Measurements from ENCODE around the gene AHNAK2.
"Not testable (repeated sequence)": the region's sequence is repeated elsewhere in the genome, so short reads cannot be mapped to it uniquely, and the experiment has no call there.

Gene AHNAK2

DNA sequence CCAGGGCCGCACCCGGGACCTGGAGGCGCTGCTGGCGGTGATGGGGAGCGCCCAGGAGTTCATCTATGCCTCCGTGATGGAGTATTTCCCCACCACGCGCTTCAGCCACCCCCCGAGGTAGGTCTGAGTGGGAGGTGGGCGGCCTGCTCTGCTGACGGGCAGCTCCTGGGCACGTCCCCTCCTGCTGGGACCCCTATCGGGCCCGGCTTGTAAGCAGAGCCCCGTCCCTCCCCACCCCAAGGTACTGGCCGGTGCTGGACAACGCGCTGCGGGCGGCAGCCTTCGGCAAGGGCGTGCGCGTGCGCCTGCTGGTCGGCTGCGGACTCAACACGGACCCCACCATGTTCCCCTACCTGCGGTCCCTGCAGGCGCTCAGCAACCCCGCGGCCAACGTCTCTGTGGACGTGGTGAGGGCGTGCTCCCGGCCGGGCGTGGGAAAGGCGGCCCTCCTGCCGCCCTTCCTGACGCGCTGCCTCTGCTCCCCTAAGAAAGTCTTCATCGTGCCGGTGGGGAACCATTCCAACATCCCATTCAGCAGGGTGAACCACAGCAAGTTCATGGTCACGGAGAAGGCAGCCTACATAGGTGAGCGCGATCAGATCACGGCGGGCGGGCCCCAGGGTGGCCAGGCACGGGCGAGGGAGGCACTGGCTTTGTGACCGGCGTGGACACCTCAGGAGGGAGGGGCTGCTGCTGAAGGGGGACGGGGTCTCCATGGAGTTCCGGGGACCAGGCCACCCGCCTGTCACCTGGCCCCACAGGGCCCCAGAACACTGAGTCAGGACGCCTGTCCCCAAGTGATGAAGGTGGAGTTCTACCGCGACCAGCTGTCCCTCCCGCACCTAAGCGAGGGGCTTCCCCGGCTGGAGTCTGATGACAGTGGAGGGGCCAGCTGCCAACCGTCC is 46.2 kb downstream of the AHNAK2 start:
- H3K4me3 ChIP-seq (ENCODE audit: low read depth, low read length), result peak overlapping the region; percentile 51
- no peak for DNase-seq (ENCODE audit: low read depth)

- no peak overlapping the region for H3K4me3 ChIP-seq (ENCODE audit: low read depth, low read length)
- no peak for DNase-seq (ENCODE audit: low read depth)
Measured at GRCh38 chr14:104931304-104931770, 46.8 kb downstream of the AHNAK2 start.

DNA sequence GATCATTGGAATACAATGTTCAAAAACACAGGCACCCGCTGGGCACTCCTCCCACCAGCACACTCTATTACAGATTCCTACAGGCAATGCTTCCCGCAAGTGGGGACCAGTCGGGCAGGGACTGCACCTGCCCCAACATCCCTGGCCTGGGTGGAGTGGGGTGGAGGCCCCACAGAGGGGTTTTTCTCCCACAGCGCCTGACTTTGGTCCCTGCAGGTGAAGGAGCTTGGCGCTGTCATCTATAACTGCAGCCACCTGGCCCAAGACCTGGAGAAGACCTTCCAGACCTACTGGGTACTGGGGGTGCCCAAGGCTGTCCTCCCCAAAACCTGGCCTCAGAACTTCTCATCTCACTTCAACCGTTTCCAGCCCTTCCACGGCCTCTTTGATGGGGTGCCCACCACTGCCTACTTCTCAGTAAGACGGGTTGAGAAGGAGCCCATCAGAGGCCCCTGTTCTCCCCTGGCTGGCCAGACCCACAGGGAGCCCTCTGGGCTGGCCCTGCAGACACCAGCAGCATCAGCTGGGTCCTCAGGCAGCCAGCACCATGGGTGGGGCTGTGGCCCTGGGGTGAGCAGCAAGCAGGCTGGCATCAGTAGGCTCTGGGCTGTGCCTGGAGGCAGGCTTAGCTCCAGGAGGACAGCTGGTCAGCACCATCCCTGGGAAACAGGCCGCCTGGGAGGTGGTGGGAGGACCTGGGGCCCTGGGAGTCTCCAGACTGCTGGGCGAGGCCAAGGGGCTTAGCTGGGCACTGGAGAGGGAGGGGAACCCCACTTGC is 47.5 kb downstream of the AHNAK2 start:
- DNase-seq (ENCODE audit: low read depth), result no peak

GRCh38 chr14:104929268-104930230 is 48.6 kb downstream of the AHNAK2 start:
- no peak for DNase-seq (ENCODE audit: low read depth)
- no peak overlapping the region for H3K4me3 ChIP-seq (ENCODE audit: low read depth, low read length)

More for the DNA sequence above, 47.5 kb downstream of the AHNAK2 start:
- no peak overlapping the region for H3K4me3 ChIP-seq (ENCODE audit: low read depth, low read length)

DNA sequence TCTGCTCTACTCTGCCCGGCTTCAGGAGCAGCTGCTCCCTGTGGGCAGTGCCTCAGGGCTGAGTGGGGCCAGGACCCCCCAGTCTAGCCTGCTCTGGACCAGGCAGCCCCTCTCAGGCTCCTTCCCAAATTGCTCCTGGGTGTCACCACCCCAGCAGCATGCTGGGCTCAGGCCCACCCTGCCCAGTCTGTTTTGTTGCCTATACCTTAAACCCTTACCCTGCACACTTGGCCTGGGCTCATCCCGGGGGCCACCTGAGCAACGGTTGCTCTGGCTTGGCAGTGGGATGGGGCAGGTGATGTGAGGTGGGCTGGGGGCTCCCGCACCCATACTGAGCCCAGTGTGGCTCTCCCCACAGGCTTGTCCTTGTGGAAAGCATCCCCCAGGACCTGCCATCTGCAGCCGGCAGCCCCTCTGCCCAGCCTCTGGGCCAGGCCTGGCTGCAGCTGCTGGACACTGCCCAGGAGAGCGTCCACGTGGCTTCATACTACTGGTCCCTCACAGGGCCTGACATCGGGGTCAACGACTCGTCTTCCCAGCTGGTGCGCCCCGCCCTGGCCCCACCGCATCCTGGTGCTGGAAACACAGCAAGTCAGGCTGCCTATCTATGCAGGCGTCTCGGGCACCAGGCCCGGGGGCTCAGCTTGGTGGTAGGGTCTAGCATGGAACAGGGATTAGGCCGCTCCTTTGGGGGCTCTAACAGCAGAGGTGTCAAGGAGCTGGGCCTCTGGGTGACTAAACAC is 49.6 kb downstream of the AHNAK2 start:
- H3K4me3 ChIP-seq (ENCODE audit: low read depth, low read length), result no peak overlapping the region
- DNase-seq (ENCODE audit: low read depth), result no peak

GRCh38 chr14:104927901-104928300 is 50.3 kb downstream of the AHNAK2 start:
- no peak overlapping the region for H3K4me3 ChIP-seq (ENCODE audit: low read depth, low read length)
- no peak for DNase-seq (ENCODE audit: low read depth)

- DNase-seq (ENCODE audit: low read depth), result no peak
- no peak overlapping the region for H3K4me3 ChIP-seq (ENCODE audit: low read depth, low read length)
Measured at GRCh38 chr14:104927432-104927816, 50.8 kb downstream of the AHNAK2 start.

DNA sequence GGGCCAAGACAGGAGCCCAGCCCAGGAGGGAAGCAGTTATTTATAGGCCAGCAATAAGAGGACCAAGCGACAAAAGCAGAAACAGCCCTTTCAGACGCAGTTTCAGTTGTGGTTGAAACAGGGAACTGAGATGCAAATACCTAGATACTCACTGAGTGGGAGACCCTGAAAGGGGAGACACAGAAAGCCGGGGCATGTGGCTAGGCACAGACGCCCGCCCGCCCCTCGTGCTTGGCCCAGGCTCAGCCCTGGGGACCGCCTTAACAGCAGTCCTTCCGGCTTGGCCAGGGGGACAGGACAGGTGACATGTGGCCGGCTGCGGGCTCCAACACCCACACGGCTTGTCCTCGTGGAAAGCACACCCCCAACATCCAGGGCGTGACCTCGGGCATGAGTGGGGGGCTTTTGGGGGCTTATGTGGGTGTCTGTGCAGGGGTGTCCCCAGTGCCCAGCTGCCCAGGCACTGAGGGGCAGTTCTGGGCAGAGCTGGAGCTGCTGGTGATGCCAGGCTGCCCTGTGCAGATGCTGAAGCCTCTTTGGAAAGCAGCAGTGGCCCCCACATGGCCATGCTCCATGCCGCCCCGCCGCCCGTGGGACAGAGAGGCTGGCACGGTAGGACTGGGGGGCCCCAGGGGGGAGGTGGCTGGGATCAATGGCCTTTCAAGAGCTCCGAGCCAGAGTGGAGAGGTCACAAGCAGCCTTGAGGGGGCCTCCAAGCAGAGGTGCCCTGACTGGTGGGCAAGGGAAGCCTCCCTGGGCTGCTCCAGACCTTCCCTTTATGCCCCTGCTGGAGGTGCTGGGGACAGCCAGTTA is 51.3 kb downstream of the AHNAK2 start:
- H3K4me3 ChIP-seq (ENCODE audit: low read depth, low read length), result no peak overlapping the region
- DNase-seq (ENCODE audit: low read depth), result no peak

GRCh38 chr14:104925855-104926609 is 52.1 kb downstream of the AHNAK2 start:
- H3K4me3 ChIP-seq (ENCODE audit: low read depth, low read length), result no peak overlapping the region
- no peak for DNase-seq (ENCODE audit: low read depth)

DNA sequence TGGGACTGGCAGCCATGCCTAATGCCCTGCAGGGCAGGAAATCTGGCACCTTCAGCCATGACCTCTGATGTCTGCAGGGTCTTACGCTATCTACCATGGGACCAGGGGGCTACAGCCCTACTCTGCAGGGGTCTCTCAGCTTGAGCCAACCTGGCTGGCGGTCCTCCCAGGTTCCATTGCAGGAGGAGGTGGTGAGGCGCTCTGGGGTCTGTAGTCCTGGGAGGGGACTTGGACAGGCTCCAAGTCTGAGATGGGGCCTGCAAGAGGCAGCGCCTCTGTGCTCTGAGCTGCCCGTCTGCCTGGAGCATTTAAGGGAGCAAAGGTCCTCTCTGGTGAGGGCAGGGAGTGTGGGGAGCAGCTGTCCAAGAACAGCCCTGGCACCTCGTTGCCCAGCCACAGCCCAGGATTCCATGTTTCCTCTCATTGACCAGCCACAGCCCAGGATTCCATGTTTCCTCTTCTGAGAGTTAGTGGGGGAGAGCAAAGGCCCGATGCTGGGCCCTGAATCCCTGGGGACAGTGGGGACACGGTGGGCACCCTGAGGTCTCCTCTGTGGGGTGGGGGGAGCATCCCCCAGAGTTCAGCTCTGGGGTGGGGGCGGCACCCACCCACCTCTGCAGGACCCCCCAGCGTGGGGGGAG is 52.8 kb downstream of the AHNAK2 start:
- no peak overlapping the region for H3K4me3 ChIP-seq (ENCODE audit: low read depth, low read length)
- DNase-seq (ENCODE audit: low read depth), result no peak

DNA sequence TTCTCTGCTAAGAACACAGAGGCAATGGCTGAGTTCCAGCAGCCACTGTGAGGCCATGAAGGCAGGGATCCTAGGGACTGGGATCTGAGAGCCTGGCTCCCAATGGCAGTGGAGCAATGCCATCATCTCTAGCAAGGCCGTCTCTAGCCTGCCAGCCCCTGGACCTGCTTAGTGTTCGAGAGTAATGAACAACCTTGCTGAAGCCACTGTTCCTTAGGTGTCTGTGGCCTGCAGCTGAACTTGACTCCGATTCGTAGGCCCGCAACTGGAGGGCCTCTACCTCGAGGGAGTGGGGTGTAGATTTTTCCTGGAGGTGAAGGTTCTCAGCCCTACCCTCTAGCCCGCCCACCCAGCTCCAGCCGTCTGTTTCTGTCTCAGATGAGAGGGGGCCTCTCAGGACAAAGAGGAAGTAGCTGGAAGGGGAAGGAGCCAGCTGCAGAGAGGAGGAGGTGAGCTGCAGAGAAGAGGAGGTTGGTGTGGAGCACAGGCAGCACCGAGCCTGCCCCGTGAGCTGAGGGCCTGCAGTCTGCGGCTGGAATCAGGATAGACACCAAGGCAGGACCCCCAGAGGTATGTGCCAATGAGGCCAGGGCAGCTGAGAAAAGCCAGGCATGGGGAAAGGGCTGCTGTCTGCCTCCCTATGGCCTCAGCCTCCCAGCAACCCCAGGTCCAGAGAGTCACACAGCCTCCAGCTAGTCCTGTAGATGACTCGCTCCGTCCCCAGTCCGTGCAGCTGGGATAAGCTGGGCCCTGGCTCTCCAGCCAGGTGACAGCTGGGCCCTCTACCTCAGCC is 53.6 kb downstream of the AHNAK2 start, which contains the start of gene PLD4:
Gene PLD4, plus strand, starts transcription at position 459 of the 793 bp plus-strand sequence. CDS start 2,262 bp downstream, outside the sequence.
- H3K4me3 ChIP-seq (ENCODE audit: low read depth, low read length), result no peak within 1 kb of the TSS
- DNase-seq (ENCODE audit: low read depth), result no peak

- DNase-seq (ENCODE audit: low read depth), result no peak
Measured at GRCh38 chr14:104923640-104924420, 54.3 kb downstream of the AHNAK2 start.

GRCh38 chr14:104919993-104920315 is 58.2 kb downstream of the AHNAK2 start:
- no peak overlapping the region for H3K4me3 ChIP-seq (ENCODE audit: low read depth, low read length)
- no peak for DNase-seq (ENCODE audit: low read depth)

More at GRCh38 chr14:104923640-104924420, 54.3 kb downstream of the AHNAK2 start:
- H3K4me3 ChIP-seq (ENCODE audit: low read depth, low read length), result no peak overlapping the region

DNA sequence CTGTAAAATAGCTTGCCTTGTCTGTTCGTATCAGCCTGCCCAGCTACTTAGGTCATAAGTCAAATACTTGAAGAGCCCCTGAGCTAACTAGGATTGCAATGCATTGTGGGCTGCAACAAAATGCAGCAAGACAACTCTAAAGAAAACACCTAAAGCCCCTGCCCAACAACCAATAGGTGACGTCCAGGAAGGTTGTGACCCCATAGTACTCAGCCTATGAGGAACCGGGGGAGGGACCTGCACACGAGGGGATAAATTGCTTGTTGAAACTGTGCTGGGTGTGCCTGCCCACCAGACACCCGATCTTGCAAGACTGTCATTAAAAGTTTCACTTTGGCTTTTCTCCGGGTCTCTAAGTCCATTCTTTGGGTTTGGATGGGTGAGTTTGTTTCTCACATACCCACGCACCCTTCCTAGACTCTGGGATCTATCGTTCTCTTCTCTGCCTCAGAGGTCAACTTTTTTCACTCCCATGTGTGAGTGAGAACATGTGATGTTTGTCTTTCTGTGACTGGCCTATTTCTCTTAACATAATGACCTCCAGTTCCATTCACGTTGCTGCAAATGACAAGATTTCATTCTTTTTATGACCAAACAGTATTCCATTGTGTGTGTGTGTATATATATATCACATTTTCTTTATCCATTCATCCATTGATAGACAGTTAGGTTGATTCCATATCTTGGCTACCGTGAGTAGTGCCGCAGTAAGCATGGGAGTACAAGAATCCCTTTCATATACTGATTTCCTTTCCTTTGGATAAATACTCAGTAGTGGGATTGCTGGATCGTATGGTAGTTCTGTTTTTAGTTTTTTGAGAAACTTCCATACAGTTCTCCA is 58.8 kb downstream of the AHNAK2 start:
- not testable (repeated sequence) for DNase-seq (ENCODE audit: low read depth); H3K4me3 ChIP-seq (ENCODE audit: low read depth, low read length)
